ENCODE results near the gene SCYL2.

Gene SCYL2

DNA sequence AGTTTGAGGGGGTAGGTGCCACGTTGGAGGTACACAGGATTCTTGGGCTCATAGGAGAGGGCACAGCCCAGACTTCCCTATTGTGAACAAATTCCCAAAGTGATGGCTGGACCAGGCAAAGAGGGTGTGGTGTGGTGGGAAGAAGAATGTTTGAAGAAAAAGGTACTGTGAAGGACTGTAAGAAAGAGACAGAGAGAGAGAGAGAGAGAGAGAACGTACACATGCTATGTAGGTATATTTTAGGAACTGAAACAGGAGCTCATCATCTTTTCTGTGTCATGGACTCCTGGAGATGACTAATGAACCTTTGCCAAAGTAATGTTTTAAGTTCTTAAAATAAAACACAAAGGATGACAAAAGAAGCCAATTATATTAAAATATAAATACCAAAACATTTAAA, 114.4 kb downstream of the SCYL2 start:
- no peak for DNase-seq

DNA sequence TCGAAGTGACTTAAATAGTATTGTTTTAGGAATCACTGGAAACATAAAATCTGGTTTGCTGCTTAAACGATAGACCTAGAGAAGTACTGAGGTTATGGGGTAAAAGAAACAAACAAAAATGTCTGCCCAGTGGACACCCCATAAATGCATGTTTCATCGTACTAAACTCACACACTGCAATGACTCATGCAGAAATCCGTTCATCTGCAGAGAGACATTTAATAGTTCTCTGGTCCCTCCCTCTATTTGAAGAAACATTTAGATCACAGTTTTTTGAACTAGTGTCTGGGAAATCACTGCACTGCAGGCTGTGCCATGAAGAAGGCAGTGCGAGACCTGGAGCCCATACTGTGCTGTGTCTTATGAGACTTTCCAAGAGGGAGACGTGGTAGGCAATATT, 115.4 kb downstream of the SCYL2 start:
- no peak for DNase-seq

DNA sequence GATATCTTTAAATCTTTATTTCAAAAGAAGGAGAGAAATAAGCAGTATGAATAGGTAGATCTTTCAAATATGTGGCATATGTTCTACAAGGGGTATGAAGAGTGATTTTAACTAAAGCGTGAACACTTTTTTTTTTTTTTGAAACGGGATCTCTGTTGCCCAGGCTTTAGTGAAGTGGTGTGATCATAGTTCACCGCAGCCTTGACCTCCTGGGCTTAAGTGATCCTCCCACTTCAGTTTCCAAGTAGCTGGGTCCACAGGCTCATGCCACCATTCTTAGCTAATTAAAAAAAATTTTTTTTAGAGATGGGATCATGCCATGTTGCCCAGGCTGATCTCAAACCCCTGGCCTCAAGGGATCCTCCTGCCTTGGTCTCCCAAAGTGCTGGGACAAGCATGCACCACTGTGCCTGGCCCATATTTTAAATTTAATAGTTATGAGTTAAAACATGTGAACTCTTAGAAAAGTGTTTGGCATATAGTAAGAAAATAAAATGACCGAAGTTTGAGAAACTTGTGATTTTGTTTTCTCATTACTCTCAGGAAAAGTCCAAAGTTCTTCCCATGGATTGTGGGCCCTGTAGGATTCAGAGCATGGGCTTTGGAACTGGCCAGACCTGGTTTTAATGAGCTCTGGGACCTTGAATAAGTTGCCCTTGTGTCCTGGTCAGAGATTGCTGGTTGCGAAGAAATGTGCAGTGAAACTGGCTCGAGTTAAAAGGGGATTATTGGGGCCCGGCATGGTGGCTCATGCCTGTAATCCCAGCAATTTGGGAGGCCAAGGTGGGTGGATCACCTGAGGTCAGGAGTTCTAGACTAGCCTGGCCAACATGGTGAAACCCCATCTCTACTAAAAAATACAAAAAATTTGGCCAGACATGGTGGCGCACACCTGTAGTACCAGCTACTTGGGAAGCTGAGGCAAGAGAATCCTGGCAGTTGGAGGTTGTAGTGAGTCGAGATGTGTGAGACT, 116.9 kb downstream of the SCYL2 start:
- no peak for DNase-seq

DNA sequence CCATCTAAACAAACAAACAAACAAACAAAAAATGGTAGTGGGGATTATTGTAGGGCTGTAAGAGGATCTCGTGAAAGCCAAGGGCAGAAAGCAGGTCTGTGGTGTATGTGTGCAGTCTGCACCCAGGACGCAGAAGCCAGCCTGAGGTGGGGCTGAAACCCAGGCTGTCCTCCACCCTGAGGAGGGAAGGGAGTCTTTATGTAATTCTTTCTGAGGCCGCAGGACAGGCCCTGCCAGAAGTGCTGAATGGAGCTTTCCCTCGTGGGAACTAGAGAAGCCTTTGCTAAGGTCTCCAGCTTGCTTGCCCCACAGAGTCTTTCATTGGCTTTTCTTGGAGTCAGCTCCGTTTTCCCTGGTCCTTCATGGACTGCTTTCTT, 117.6 kb downstream of the SCYL2 start:
- DNase-seq: no peak

GRCh38 chr12:100388382-100388781, 121.4 kb downstream of the SCYL2 start:
- no peak for DNase-seq
